Vagina (tissue), 2 donors: ENCODE results near the gene BRMS1. TPM values are rescaled to one million over a fixed set of nuclear protein-coding genes. Genes with fewer than 3 reads are reported as not detected.

Source experiments
- DNase-seq, 2 donors: peaks; one replicate each; pipeline ENCODE4 v3.0.0-alpha.2; 2017; ENCODE audit errors: extremely low spot score in 2 of 2
- H3K27ac ChIP-seq: fragments of 200-600 bp; sonication (generic); one replicate; pipeline ENCODE4 v1.5.1; 2019
- H3K27me3 ChIP-seq: fragments of 200-600 bp; sonication (generic); one replicate; pipeline ENCODE4 v1.5.1; 2019
- H3K36me3 ChIP-seq, 2 donors: fragments of 200-600 bp; sonication (generic); one replicate each; pipeline ENCODE4 v1.5.1; 2017 to 2019
- H3K4me1 ChIP-seq: fragments of 200-600 bp; sonication (generic); one replicate; pipeline ENCODE4 v1.5.1; 2019
- H3K4me3 ChIP-seq, 2 donors: fragments of 200-600 bp; sonication (generic); 1 replicate in 1 of 2; 2 replicates in 1 of 2; pipeline ENCODE4 v1.5.1; 2016 to 2019
- H3K9me3 ChIP-seq: fragments of 200-600 bp; sonication (generic); one replicate; pipeline ENCODE4 v1.5.1; 2019
- POLR2A ChIP-seq, 2 donors: fragments of 450-650 bp; IDR thresholded peaks; one replicate each; pipeline ENCODE4 v1.6.1; 2017; ENCODE audit warnings: antibody characterized with exemption in 2 of 2, mild to moderate bottlenecking in 2 of 2, moderate library complexity in 2 of 2
- POLR2AphosphoS5 ChIP-seq, 2 donors: sonication (generic); formaldehyde crosslinking; IDR thresholded peaks; one replicate each; pipeline ENCODE4 v1.9.0; 2017; ENCODE audit warnings: antibody characterized with exemption in 2 of 2, mild to moderate bottlenecking in 2 of 2, low read depth in 1 of 2; ENCODE audit not compliant: insufficient read depth in 1 of 2
- intact Hi-C: fragments of 100-400 bp; cut with DNase I; formaldehyde crosslinking; loops from one replicate; pipeline ENCODE4 v1.15.1; 2023
- total RNA-seq: library from RNA; depleted of rRNA; stranded (reverse); fragments of >200 nt; gene quantifications from one replicate; pipeline ENCODE4 v1.2.3, GENCODE V29; 2016
- TF ChIP-seq, protein P1 (sequence below), 3 experiments: fragments of 450-650 bp in 2 of 3; fragments of 200-600 bp in 1 of 3; sonication (generic) in 1 of 3; IDR thresholded peaks; one replicate each; pipeline ENCODE4 v1.5.1; 2017 to 2019; ENCODE audit warnings: antibody characterized with exemption in 3 of 3, mild to moderate bottlenecking in 2 of 3, moderate library complexity in 2 of 3

The BRMS1 gene
- total RNA-seq, 1 donor from 2014 or later = 37.1 TPM

DNA sequence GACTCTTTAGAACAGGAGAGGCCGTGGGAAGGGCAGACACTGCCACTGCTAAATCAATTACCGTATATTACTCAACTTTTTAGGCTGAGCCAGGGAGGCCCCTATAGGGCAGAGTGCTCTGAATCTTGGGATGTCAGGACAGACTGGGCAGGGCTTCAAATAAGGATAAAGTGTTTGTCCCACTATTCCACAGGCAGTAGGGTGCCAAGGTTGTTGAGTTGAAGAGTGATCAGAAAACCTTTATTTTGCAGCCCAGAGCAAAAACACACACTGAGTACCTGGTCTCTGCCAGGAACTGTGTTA, 4.1 kb upstream of the BRMS1 start:
- peaks cover 30% of the 10 kb centered on the region for H3K4me1 ChIP-seq
- intact Hi-C loops = no loop called here
- DNase-seq = no peak
- no peak for TF ChIP-seq POLR2A (IDR thresholded peaks at IDR 0.05)
- TF ChIP-seq POLR2AphosphoS5 (IDR thresholded peaks at IDR 0.05; ENCODE audit: insufficient read depth in 1 of 2, low read depth in 1 of 2) = no peak
- TF ChIP-seq, protein P1, sequence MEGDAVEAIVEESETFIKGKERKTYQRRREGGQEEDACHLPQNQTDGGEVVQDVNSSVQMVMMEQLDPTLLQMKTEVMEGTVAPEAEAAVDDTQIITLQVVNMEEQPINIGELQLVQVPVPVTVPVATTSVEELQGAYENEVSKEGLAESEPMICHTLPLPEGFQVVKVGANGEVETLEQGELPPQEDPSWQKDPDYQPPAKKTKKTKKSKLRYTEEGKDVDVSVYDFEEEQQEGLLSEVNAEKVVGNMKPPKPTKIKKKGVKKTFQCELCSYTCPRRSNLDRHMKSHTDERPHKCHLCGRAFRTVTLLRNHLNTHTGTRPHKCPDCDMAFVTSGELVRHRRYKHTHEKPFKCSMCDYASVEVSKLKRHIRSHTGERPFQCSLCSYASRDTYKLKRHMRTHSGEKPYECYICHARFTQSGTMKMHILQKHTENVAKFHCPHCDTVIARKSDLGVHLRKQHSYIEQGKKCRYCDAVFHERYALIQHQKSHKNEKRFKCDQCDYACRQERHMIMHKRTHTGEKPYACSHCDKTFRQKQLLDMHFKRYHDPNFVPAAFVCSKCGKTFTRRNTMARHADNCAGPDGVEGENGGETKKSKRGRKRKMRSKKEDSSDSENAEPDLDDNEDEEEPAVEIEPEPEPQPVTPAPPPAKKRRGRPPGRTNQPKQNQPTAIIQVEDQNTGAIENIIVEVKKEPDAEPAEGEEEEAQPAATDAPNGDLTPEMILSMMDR (IDR thresholded peaks at IDR 0.05) = no peak
- no peak overlapping the region for H3K4me3 ChIP-seq
- no peaks in the 10 kb centered on the region for H3K9me3 ChIP-seq
- H3K36me3 ChIP-seq = no peaks in the 10 kb centered on the region
- no peaks in the 10 kb centered on the region for H3K27me3 ChIP-seq
- H3K27ac ChIP-seq = no peak overlapping the region

DNA sequence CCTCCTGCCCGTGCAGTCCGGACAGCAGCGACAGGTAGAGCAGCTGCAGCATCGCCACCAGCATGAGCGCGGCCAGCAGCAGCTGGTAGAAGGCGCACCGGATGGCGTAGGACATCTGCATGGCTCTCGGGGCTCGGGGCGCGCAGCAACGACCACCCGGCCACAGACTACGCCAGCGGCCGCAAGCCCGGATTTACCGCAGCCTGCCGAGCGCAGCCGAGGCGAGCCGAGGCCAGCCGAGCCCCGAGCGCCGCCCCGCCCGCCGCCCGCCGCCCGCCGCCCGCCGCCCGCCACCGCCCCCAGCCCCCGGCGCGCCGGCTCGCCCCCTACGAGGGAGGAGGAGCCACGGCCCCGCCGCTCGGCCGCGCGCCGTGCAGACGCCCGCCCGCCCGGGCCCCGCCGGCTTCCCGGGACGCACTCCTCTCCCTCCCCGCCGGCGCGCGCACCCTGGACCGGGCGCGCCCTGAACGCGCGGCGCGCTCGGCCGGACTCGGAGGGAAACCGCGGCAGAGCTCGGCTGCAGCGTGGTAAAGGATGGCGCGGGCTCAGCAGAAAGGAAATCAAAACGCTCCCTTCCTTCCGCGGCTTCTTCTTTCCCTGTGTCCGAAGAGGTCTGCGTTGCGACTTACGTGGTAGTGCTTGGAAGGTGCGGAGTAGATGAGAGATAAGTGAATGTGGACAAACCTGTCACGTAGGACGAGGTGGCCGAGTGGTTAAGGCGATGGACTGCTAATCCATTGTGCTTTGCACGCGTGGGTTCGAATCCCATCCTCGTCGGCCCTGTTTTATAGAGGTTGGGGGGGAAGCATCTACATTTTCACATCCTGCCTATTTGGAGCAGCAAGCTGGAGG, 2.7 kb upstream of the BRMS1 start, which contains the start of gene B4GAT1:
B4GAT1 (minus strand) TSS at position 205 of the 852 bp plus-strand sequence; CDS start at position 121, 84 bp downstream.
- intact Hi-C loops = no loop called here
- H3K4me3 ChIP-seq = peak within 1 kb of the TSS; percentile 71 to 89
- no peaks in the 10 kb centered on the region for H3K27me3 ChIP-seq

DNA sequence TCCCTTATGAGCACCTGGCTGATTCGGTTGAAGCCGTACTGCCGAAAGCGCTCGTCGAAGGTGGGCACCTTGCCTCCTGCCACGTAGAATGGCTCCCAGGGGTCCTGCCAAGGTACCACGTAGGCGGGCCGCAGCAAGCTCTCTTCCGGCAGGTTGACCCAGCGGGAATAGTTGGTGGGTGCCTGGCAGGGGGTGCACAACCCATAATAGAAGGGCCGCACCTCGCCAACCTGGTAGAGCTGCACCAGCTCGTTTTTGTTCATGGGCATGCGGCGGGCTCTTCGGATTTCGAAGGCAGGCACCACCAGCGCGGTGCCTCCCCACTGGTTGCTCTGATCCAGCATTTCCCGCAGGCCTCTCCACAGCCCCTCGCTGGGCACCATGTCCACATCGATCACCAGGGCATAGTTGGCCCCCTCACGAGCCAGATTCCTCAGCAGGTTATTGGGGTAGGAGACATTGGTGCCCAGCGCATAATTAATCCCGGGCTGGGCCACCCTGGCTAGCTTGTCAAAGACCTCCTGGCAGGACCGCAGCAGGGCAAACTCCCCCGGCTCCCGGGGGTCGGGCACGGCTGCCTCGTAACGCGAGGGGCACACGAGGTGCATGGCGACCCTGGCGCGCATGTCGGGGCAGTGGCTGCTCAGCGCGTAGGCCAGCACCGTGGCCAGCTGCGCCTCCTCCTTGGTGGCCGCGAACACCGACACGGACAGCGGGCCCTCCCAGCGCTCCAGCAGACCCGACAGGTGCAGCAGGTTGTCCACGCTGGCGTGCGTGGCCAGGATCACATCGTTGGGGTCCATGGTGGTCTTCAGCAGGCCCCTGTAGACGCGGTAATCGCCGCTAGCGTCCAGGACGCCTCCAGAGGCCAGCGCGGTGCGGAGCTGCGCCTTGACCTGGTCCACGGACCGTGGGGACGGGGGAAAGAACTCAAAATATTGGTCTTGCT, 1.8 kb upstream of the BRMS1 start:
- peak overlapping the region; percentile 71 to 89 for H3K4me3 ChIP-seq
- H3K9me3 ChIP-seq = no peaks in the 10 kb centered on the region
- H3K27me3 ChIP-seq = no peaks in the 10 kb centered on the region
- peak overlapping the region; percentile 92 for H3K27ac ChIP-seq
- intact Hi-C loops = no loop called here
- DNase-seq = no peak
- H3K4me1 ChIP-seq = peaks cover 40% of the 10 kb centered on the region
- TF ChIP-seq POLR2A (IDR thresholded peaks at IDR 0.05) (no peak), POLR2AphosphoS5 (IDR thresholded peaks at IDR 0.05; ENCODE audit: insufficient read depth in 1 of 2, low read depth in 1 of 2) (peak in 1 of 2 donors; percentile 26)
- TF ChIP-seq, protein P1 (IDR thresholded peaks at IDR 0.05) = no peak
- peaks cover 0 to 5% of the 10 kb centered on the region in 2 donors for H3K36me3 ChIP-seq

More for the DNA sequence above, 2.7 kb upstream of the BRMS1 start, which contains the start of gene B4GAT1:
- H3K9me3 ChIP-seq = no peaks in the 10 kb centered on the region
- DNase-seq = peak in 1 of 2 donors; percentile 97
- TF ChIP-seq POLR2AphosphoS5 (IDR thresholded peaks at IDR 0.05; ENCODE audit: insufficient read depth in 1 of 2, low read depth in 1 of 2) = peak; percentile 56 to 77
- no peak for TF ChIP-seq POLR2A (IDR thresholded peaks at IDR 0.05)
- TF ChIP-seq, protein P1 (IDR thresholded peaks at IDR 0.05) = no peak
- peaks cover 40% of the 10 kb centered on the region for H3K4me1 ChIP-seq
- H3K36me3 ChIP-seq = no peaks in the 10 kb centered on the region
- peak within 1 kb of the TSS; percentile 92 for H3K27ac ChIP-seq

DNA sequence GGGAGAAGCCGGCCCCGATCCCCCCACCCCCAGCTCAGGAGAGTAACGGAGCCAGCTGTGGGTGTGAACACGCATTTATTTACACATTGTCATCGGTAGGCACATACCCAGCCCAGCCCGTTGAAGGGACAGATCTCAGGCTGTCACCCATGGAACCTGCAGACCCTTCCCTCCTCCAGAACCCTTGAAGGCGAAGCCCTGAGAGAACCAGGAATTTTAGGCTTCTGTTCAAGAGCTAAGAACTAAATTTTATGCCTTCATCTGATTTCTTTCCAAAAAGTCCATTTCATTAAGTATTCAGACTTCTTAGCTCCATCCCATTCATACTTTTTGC, 379 bp upstream of the BRMS1 start:
- TF ChIP-seq POLR2AphosphoS5 (IDR thresholded peaks at IDR 0.05; ENCODE audit: insufficient read depth in 1 of 2, low read depth in 1 of 2) = no peak
- Histone ChIP-seq H3K36me3 (peaks cover 0 to 20% of the 10 kb centered on the region in 2 donors), H3K9me3 (no peaks in the 10 kb centered on the region), H3K4me3 (peak overlapping the region; percentile 71 to 89), H3K27me3 (no peaks in the 10 kb centered on the region), H3K4me1 (peaks cover 40% of the 10 kb centered on the region), H3K27ac (peak overlapping the region; percentile 49)
- no peak for DNase-seq
- intact Hi-C loops = no loop called here

DNA sequence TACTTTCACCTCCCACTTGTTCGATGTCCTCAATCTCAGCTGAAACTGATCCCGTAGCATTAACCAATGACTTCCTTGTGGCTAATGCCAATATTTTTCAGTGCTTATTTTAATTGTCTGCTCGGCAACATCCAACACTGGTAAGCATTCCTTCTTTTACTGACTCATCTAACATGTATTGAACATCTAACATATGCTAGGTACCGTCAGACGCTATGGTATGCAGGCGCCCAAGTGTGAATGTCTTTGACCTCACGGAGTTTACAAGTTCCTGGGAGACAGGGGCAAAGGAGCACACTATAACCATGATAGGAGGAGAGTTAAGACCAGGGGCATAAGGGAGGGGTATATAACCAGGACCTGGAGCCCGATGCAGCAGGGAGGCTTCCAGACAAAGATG, 1.7 kb downstream of the BRMS1 start:
- H3K4me3 ChIP-seq = no peak overlapping the region
- TF ChIP-seq, protein P1 (IDR thresholded peaks at IDR 0.05) = no peak
- TF ChIP-seq POLR2A (IDR thresholded peaks at IDR 0.05) = no peak
- H3K4me1 ChIP-seq = peaks cover 44% of the 10 kb centered on the region
- peaks cover 0 to 39% of the 10 kb centered on the region in 2 donors for H3K36me3 ChIP-seq
- H3K27ac ChIP-seq = no peak overlapping the region
- intact Hi-C loops = no loop called here
- H3K9me3 ChIP-seq = no peaks in the 10 kb centered on the region
- H3K27me3 ChIP-seq = no peaks in the 10 kb centered on the region
- no peak for DNase-seq
